HG02798 (cell line): ENCODE measurements around the gene MYOCD.

Experiments used
- ATAC-seq: cut with Tn5 transposase; IDR thresholded peaks from one replicate; pipeline ENCODE4 v1.9.1; 2021; ENCODE audit warnings: mild to moderate bottlenecking; ENCODE audit not compliant: unreplicated experiment, poor library complexity

The MYOCD gene

DNA sequence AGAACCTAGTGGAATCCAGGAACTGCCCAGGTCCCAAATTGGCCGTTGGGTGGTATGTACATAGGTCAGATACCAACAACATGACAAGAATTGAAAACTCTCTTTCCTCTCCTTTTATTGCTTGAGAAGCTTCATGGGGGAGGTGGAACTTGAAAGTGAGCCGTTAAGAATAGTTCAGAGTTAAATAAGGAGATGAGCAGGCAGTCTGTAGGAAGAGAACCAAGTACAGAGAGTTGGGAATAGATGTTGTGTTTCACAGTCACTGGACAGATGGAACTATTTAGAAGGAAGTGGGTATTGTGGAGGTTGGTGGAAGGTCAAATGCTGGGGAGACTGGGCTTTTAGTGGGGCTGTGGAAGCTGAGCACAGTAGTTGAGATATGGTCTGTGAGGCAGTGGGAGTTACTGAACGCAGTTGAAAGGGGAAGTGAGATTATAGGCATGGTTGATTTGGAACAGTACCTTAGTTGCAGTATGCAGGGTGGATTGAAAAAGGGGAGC lies 150.0 kb downstream of the MYOCD start:
- peak; percentile 99 for ATAC-seq
